Endothelial cell of umbilical vein (primary cell): Measurements from ENCODE around the gene SYTL2.
A peak's percentile ranks its signal among the peaks of the same experiment; 100 is the strongest.

Source experiments
- CTCF ChIP-seq, 2 donors: IDR thresholded peaks; 1 replicate in 1 of 2; 2 replicates in 1 of 2; pipeline ENCODE4 v1.5.1; 2011; ENCODE audit warnings: low read length in 2 of 2, mild to moderate bottlenecking in 2 of 2, moderate library complexity in 2 of 2, control low read depth in 1 of 2, inconsistent platforms in 1 of 2, low read depth in 1 of 2; ENCODE audit not compliant: insufficient read depth in 1 of 2; ENCODE audit errors: extremely low read depth in 1 of 2
- EZH2 ChIP-seq: IDR thresholded peaks from 2 replicates; pipeline ENCODE4 v1.6.1; 2012; ENCODE audit warnings: borderline replicate concordance, low read depth, mild to moderate bottlenecking, moderate library complexity, low read length, inconsistent platforms; ENCODE audit not compliant: severe bottlenecking
- FOS ChIP-seq: IDR thresholded peaks from 2 replicates; pipeline ENCODE4 v1.6.1; 2011; ENCODE audit warnings: mild to moderate bottlenecking, low read length, moderate library complexity, borderline replicate concordance; ENCODE audit not compliant: insufficient read depth
- GATA2 ChIP-seq: IDR thresholded peaks from 2 replicates; pipeline ENCODE4 v1.7.0; 2011; ENCODE audit warnings: low read depth, mild to moderate bottlenecking, moderate library complexity, mixed read lengths, low read length; ENCODE audit not compliant: insufficient read length, insufficient read depth
- JUN ChIP-seq: IDR thresholded peaks from 2 replicates; pipeline ENCODE4 v1.6.1; 2011; ENCODE audit warnings: borderline replicate concordance, low read depth; ENCODE audit not compliant: insufficient read length, insufficient read depth
- MAX ChIP-seq: IDR thresholded peaks from 2 replicates; pipeline ENCODE4 v1.6.1; 2011; ENCODE audit not compliant: insufficient read depth, insufficient read length
- MYC ChIP-seq: IDR thresholded peaks from one replicate; pipeline ENCODE4 v1.6.1; 2011; ENCODE audit warnings: mild to moderate bottlenecking, low read depth, low read length
- POLR2A ChIP-seq: IDR thresholded peaks from 2 replicates; pipeline ENCODE4 v1.6.1; 2012; ENCODE audit warnings: low read depth, mild to moderate bottlenecking, control low read depth, low read length
- POLR2AphosphoS5 ChIP-seq: IDR thresholded peaks from 2 replicates; pipeline ENCODE4 v1.6.1; 2012; ENCODE audit warnings: low read depth, mild to moderate bottlenecking, control low read depth, low read length, moderate library complexity; ENCODE audit not compliant: insufficient read depth

DNA sequence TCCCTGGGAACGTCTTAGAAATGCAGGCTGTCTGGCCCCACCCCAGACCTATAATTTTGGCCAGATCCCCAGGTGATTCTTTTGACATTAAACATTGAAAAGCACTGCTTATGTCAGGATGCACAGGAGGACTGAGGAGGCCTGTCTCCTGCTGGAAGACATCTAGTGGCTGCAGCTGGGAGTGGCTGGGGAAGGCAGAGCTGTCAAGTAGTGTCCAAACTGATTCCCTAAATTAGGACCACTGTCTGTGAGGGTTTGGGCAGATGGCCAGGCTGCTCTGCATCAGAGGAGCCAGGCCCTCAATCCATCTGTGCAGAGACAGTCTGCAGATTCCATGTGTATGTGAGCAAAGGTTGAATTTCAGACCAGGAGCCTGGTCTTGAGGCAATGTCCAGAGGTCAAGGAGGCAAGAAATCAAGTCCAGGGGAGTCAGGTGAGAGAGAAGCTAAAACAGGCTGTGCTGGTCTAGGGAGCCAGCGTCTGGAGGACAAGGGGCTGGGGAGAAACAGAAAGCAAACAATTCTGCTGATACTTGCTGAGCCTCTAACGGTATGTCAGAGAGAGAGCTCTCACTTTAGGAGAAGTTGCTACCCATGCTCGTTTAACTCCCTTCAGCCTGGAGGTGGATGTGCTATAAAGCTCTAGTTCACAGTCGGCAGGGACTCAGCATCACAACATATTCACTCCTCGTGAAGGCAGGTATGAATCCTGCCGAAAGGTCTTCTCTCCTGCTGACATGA, 15.3 kb upstream of the SYTL2 start:
- no peak for TF ChIP-seq POLR2A
- TF ChIP-seq MYC, result no peak
- TF ChIP-seq CTCF (IDR thresholded peaks at IDR 0.05; ENCODE audit: extremely low read depth in 1 of 2, insufficient read depth in 1 of 2, low read depth in 1 of 2, low read length in 2 of 2), result peak in 1 of 2 donors; percentile 49
- TF ChIP-seq POLR2AphosphoS5, result no peak
- no peak for TF ChIP-seq EZH2
- TF ChIP-seq MAX, result no peak
- no peak for TF ChIP-seq JUN
- no peak for TF ChIP-seq GATA2
- TF ChIP-seq FOS, result no peak
